Dermis microvascular lymphatic vessel endothelial cell (primary cell): ENCODE results near the gene NDFIP1. TPM values are rescaled to one million over a fixed set of nuclear protein-coding genes. Genes with fewer than 3 reads are reported as not detected.

Experiments
- DNase-seq, 2 donors: peaks; one replicate each; pipeline versions ENCODE4 v3.0.0 to v3.0.0-alpha.2; 2010; ENCODE audit warnings: low read depth in 2 of 2
- total RNA-seq: library from RNA; depleted of rRNA; stranded (reverse); fragments of >200 nt; gene quantifications from 2 replicates; pipeline ENCODE4 v1.2.1, GENCODE V29; 2014

NDFIP1 gene
- total RNA-seq, 1 donor from 2014 or later: 32.9 TPM

- DNase-seq: no peak
These were observed 9.6 kb downstream of the NDFIP1 start for GRCh38 chr5:142118155-142118686.

- no peak for DNase-seq
These were observed 10.6 kb downstream of the NDFIP1 start for GRCh38 chr5:142119051-142119625.

- peak in 1 of 2 donors; percentile 3 for DNase-seq
These were observed 11.8 kb downstream of the NDFIP1 start for GRCh38 chr5:142120247-142120935.

GRCh38 chr5:142122121-142122520 lies 13.5 kb downstream of the NDFIP1 start:
- no peak for DNase-seq

GRCh38 chr5:142125378-142125777 lies 16.8 kb downstream of the NDFIP1 start:
- DNase-seq: no peak

- no peak for DNase-seq
These were observed 17.4 kb downstream of the NDFIP1 start for GRCh38 chr5:142125963-142126362.

- peak in 1 of 2 donors; percentile 10 for DNase-seq
These were observed 20.2 kb downstream of the NDFIP1 start for GRCh38 chr5:142128675-142129208.

GRCh38 chr5:142129446-142130066 lies 21.0 kb downstream of the NDFIP1 start:
- DNase-seq: no peak

- no peak for DNase-seq
These were observed 22.8 kb downstream of the NDFIP1 start for GRCh38 chr5:142131394-142131793.

GRCh38 chr5:142132916-142133315 lies 24.3 kb downstream of the NDFIP1 start:
- DNase-seq: no peak

- DNase-seq: no peak
These were observed 25.0 kb downstream of the NDFIP1 start for GRCh38 chr5:142133330-142134206.

- DNase-seq: no peak
These were observed 25.9 kb downstream of the NDFIP1 start for GRCh38 chr5:142134331-142135010.

GRCh38 chr5:142141463-142141862 lies 32.9 kb downstream of the NDFIP1 start:
- DNase-seq: peak in 1 of 2 donors; percentile 12

- peak; percentile 46 to 67 for DNase-seq
These were observed 35.3 kb downstream of the NDFIP1 start for GRCh38 chr5:142143878-142144277.

- DNase-seq: peak; percentile 23 to 73
These were observed 36.7 kb downstream of the NDFIP1 start for GRCh38 chr5:142145106-142145900.

- no peak for DNase-seq
These were observed 40.8 kb downstream of the NDFIP1 start for GRCh38 chr5:142149363-142149762.

- DNase-seq: no peak
These were observed 41.9 kb downstream of the NDFIP1 start for GRCh38 chr5:142150431-142150830.

- peak; percentile 83 to 84 for DNase-seq
These were observed 43.1 kb downstream of the NDFIP1 start for GRCh38 chr5:142151436-142152383.

GRCh38 chr5:142152384-142152732 lies 43.8 kb downstream of the NDFIP1 start:
- peak in 1 of 2 donors; percentile 25 for DNase-seq
